Activated naive CD4-positive, alpha-beta T cell treated with anti-CD3 and anti-CD28 coated beads for 36 hours (primary cell): ENCODE results near the gene PRKN. TPM values are rescaled to one million over a fixed set of nuclear protein-coding genes. Genes with fewer than 3 reads are reported as not detected.

ENCODE experiments used
- CTCF ChIA-PET: fragments of 350-600 bp; sonication (Branson Sonifier 250); formaldehyde crosslinking; loops from one replicate; lab custom pipeline; 2021; ENCODE audit warnings: antibody characterized with exemption; lab: Charles Lee
- DNase-seq: peaks from one replicate; pipeline ENCODE4 v3.0.0-alpha.2; 2020
- H3K27ac Mint-ChIP-seq: one replicate; pipeline ENCODE4 v1.8.0; 2021; ENCODE audit warnings: mild to moderate bottlenecking, mixed read lengths
- H3K27me3 Mint-ChIP-seq: one replicate; pipeline ENCODE4 v1.8.0; 2021; ENCODE audit warnings: low read depth, mixed read lengths
- H3K36me3 Mint-ChIP-seq: one replicate; pipeline ENCODE4 v1.8.0; 2021; ENCODE audit warnings: low read depth, mixed read lengths
- H3K4me1 Mint-ChIP-seq: one replicate; pipeline ENCODE4 v1.8.0; 2021; ENCODE audit warnings: low read depth, mixed read lengths
- H3K4me3 Mint-ChIP-seq: one replicate; pipeline ENCODE4 v1.8.0; 2021; ENCODE audit warnings: mild to moderate bottlenecking, moderate library complexity, mixed read lengths
- H3K9me3 Mint-ChIP-seq: one replicate; pipeline ENCODE4 v1.8.0; 2021; ENCODE audit warnings: mixed read lengths
- intact Hi-C: fragments of 100-400 bp; cut with micrococcal nuclease; formaldehyde crosslinking; loops from one replicate; pipeline ENCODE4 v1.15.1; 2023
- total RNA-seq, 2 experiments: library from RNA; stranded (reverse); gene quantifications; one replicate each; pipeline ENCODE4 v1.2.3, GENCODE V29; 2021

The PRKN gene
- total RNA-seq, 2 experiments from 2014 or later = 0.33 to 0.72 TPM

DNA sequence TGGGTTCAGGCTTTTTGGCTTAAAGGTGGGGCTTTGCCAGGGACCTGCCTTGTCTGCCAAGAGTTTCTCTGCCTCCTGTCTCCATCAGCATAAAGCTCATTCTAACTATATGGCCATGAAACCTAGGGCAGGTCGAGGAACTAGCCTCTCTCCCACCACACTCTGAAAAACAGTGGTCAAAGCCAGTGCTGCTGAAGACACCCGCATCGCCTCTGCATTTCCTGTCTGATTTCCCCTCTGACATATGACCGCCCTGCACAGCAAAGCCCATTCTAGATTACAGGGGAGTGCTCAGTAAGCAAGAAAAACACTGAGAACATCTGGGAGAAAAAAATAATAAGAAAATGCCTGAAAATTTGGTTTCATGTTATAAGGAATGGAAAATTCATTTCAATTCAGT is 573.6 kb downstream of the PRKN start:
- H3K27ac Mint-ChIP-seq = no peak overlapping the region

DNA sequence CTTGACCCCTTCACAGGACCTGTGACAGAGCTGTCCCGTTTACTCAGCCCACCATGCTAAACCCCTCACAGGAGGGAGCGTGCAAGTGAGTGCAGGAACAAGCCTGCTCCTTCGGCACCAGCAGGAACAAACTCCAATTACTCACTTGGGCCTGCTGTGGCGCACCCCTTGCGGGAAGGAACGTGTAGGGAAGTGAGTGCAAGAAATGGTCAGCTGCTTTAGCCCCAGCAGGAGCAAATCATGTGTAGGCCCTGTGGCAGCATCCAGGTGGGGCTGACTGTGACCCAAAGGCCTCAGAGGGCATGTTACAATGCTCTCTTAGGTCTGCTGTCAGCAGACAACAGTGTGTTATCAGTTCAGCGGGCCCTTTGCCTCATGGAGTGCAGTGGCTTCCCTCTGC is 574.4 kb downstream of the PRKN start:
- Mint-ChIP-seq H3K36me3 (no peaks in the 10 kb centered on the region), H3K4me1 (no peaks in the 10 kb centered on the region), H3K9me3 (no peaks in the 10 kb centered on the region), H3K27ac (no peak overlapping the region), H3K4me3 (no peak overlapping the region), H3K27me3 (no peaks in the 10 kb centered on the region)
- intact Hi-C loops = no loop called here
- CTCF ChIA-PET = no interaction called here
- no peak for DNase-seq

More for the DNA sequence above, 573.6 kb downstream of the PRKN start:
- no peak for DNase-seq
- H3K27me3 Mint-ChIP-seq = no peaks in the 10 kb centered on the region
- intact Hi-C loops = no loop called here
- no peaks in the 10 kb centered on the region for H3K9me3 Mint-ChIP-seq
- no peaks in the 10 kb centered on the region for H3K36me3 Mint-ChIP-seq
- H3K4me1 Mint-ChIP-seq = no peaks in the 10 kb centered on the region
- no peak overlapping the region for H3K4me3 Mint-ChIP-seq
- CTCF ChIA-PET = no interaction called here

DNA sequence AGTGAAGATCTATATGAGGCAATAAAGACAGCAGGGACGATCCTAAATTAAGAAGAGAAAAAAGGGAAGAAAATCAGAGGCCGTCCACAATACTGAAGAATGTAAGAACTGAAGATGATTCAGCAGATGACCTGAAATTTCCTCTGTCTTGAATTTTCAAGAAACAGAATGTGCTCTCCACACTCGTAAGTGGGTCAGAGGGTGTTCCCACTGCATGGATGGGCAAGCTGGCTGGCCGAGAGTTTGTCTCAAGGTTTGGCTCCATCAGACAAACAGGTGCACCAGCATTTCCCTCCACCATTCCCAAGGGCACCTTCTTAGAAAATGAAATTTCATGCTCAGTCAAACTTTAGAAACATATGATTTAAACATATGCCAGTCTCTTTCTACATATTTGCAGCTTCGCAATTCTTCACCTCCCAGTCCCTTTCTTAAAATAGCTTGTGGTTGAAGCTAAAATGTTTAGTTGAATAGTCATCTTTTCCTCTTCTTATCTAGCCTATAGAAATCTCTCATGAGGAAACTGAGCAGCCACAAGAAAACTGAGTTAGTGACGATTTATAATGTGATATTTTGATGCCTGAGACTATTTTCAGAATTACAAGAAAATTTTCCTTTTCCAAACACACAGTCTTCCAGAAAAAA is 576.4 kb downstream of the PRKN start:
- no peak for DNase-seq
- CTCF ChIA-PET = no interaction called here
- H3K36me3 Mint-ChIP-seq = no peaks in the 10 kb centered on the region
- intact Hi-C loops = no loop called here
- H3K27me3 Mint-ChIP-seq = no peaks in the 10 kb centered on the region
- no peak overlapping the region for H3K4me3 Mint-ChIP-seq
- no peaks in the 10 kb centered on the region for H3K4me1 Mint-ChIP-seq
- H3K9me3 Mint-ChIP-seq = no peaks in the 10 kb centered on the region
- no peak overlapping the region for H3K27ac Mint-ChIP-seq

DNA sequence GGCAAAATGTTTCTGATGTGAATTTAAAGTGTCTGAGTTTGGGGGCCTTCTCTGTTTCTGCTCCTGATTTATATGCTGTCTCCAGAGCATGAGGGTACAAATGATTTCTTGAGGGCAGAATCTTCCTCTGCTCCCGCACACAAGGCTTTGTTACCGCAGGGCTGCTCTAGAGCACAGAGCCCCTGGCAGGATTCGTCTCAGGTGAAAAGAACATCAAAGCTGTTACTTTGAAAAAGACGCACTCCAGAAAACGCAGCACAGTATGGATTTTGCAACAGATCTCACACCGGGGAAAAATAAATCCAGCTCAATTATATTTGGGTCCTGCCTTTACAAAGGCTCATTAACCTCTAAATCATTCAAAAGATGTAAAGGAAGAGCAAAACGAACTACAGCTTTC is 577.3 kb downstream of the PRKN start:
- Mint-ChIP-seq H3K36me3 (no peaks in the 10 kb centered on the region), H3K27me3 (no peaks in the 10 kb centered on the region), H3K27ac (no peak overlapping the region), H3K9me3 (no peaks in the 10 kb centered on the region), H3K4me3 (no peak overlapping the region), H3K4me1 (no peaks in the 10 kb centered on the region)
- no peak for DNase-seq
- intact Hi-C loops = no loop called here
- CTCF ChIA-PET = no interaction called here

- no peak for DNase-seq
- Mint-ChIP-seq H3K27me3 (no peaks in the 10 kb centered on the region), H3K36me3 (no peaks in the 10 kb centered on the region), H3K4me1 (no peaks in the 10 kb centered on the region), H3K4me3 (no peak overlapping the region), H3K27ac (no peak overlapping the region), H3K9me3 (no peaks in the 10 kb centered on the region)
- CTCF ChIA-PET = no interaction called here
- intact Hi-C loops = no loop called here
Measured at GRCh38 chr6:162149786-162150185, 577.8 kb downstream of the PRKN start.

DNA sequence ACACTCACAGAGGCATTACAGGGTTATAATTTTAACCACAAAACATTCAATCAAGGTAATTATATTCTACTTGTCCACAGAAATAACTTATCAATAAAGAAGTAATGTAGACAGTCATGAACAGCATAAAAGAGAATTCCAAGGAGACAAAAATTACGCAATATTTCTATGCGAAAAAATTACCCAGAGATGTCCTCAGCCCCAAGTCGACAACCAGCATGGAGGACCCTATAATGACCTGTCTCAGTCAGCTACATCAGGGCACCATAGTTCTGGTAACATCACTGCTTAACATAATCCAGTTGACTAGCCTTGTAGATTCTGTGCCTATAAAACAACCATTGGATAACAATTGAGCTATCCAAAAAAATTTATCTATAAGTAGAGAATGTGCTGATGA is 579.8 kb downstream of the PRKN start:
- H3K27me3 Mint-ChIP-seq = no peaks in the 10 kb centered on the region
- CTCF ChIA-PET = no interaction called here
- no peak overlapping the region for H3K27ac Mint-ChIP-seq
- no peaks in the 10 kb centered on the region for H3K9me3 Mint-ChIP-seq
- no peak overlapping the region for H3K4me3 Mint-ChIP-seq
- intact Hi-C loops = no loop called here
- no peaks in the 10 kb centered on the region for H3K4me1 Mint-ChIP-seq
- DNase-seq = no peak
- H3K36me3 Mint-ChIP-seq = peaks cover 2% of the 10 kb centered on the region

DNA sequence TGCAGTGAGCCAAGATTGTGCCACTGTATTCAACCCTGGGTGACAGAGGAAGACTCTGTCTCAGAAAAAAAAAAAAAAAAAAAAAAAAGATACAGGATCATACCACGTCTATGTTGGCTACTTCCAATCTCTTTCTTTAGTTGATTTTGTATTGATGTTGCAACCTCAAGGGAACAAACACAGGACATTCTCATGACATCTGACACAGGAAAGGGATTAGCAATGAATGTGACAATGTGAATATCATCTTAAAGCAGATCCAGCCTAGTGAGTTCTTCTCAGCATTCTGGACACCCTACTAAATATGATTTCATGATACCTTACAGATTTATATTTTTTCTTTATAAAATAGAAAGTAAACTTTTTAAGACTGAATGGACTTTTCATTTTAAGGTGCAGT is 580.3 kb downstream of the PRKN start:
- no peak overlapping the region for H3K27ac Mint-ChIP-seq
- H3K9me3 Mint-ChIP-seq = no peaks in the 10 kb centered on the region
- intact Hi-C loops = no loop called here
- DNase-seq = no peak
- H3K4me1 Mint-ChIP-seq = no peaks in the 10 kb centered on the region
- CTCF ChIA-PET = no interaction called here
- no peak overlapping the region for H3K4me3 Mint-ChIP-seq
- no peaks in the 10 kb centered on the region for H3K27me3 Mint-ChIP-seq
- peaks cover 2% of the 10 kb centered on the region for H3K36me3 Mint-ChIP-seq

GRCh38 chr6:162140251-162140852 is 587.2 kb downstream of the PRKN start:
- no peak overlapping the region for H3K27ac Mint-ChIP-seq
- no peaks in the 10 kb centered on the region for H3K4me1 Mint-ChIP-seq
- intact Hi-C loops = no loop called here
- DNase-seq = no peak
- CTCF ChIA-PET = no interaction called here
- H3K27me3 Mint-ChIP-seq = no peaks in the 10 kb centered on the region
- H3K9me3 Mint-ChIP-seq = peaks cover 13% of the 10 kb centered on the region
- no peak overlapping the region for H3K4me3 Mint-ChIP-seq
- H3K36me3 Mint-ChIP-seq = peaks cover 9% of the 10 kb centered on the region

DNA sequence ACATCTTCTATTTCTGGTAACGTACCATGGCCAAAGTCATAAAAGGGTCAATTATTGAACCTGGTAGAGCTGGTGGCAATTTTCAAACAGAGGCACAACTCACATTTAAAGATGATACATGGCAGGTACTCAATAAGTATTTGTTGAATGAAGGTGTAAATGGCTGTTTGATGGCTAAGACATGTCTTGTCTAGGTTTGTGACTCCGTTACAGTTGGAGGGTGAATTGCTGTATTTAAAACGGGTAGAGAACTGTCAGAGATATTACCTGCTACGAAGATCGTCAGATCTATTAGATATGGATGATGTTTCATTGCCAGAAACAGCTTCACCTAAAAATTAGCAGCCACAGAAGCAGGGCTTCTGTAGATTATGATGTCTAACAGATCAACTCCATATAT is 601.9 kb downstream of the PRKN start:
- intact Hi-C loops = no loop called here
- H3K4me3 Mint-ChIP-seq = no peak overlapping the region
- H3K9me3 Mint-ChIP-seq = peaks cover 3% of the 10 kb centered on the region
- no peak for DNase-seq
- CTCF ChIA-PET = interaction anchor here (1.3 kb wide), 1 partner anchor 9 kb away, joined by 3 read pairs; no protein-coding TSS in a partner anchor
- H3K4me1 Mint-ChIP-seq = no peaks in the 10 kb centered on the region
- no peak overlapping the region for H3K27ac Mint-ChIP-seq
- H3K36me3 Mint-ChIP-seq = peaks cover 2% of the 10 kb centered on the region
- H3K27me3 Mint-ChIP-seq = no peaks in the 10 kb centered on the region

- intact Hi-C loops = no loop called here
- peaks cover 3% of the 10 kb centered on the region for H3K9me3 Mint-ChIP-seq
- no peaks in the 10 kb centered on the region for H3K27me3 Mint-ChIP-seq
- no peaks in the 10 kb centered on the region for H3K4me1 Mint-ChIP-seq
- CTCF ChIA-PET = interaction anchor here (1.3 kb wide), 1 partner anchor 9 kb away, joined by 3 read pairs; no protein-coding TSS in a partner anchor
- DNase-seq = no peak
- H3K36me3 Mint-ChIP-seq = peaks cover 2% of the 10 kb centered on the region
- H3K4me3 Mint-ChIP-seq = no peak overlapping the region
- no peak overlapping the region for H3K27ac Mint-ChIP-seq
Measured at GRCh38 chr6:162124710-162125435, 602.7 kb downstream of the PRKN start.

DNA sequence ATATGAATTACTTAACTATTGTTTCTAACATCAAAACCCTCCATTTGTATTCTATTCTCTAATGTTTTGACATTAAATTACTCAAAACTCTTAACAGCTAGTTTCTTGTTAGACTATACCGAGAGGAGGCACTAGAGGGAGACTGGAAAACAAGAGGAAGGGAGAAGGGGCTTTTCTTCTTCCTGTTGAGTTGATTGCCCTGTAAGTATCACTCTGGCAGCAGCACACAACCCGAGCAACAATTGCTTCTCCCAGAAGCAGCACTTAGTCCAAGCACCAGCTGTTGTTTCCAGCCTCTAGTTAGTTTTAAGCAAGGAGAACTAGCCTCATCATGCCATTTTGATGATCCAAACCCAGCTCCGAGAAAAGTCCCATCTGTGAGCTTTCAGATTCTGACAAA is 603.8 kb downstream of the PRKN start:
- peaks cover 3% of the 10 kb centered on the region for H3K9me3 Mint-ChIP-seq
- intact Hi-C loops = no loop called here
- CTCF ChIA-PET = interaction anchor here (0.5 kb wide), 1 partner anchor 176 kb away, joined by 4 read pairs; no protein-coding TSS in a partner anchor
- no peak overlapping the region for H3K4me3 Mint-ChIP-seq
- peaks cover 2% of the 10 kb centered on the region for H3K36me3 Mint-ChIP-seq
- no peak overlapping the region for H3K27ac Mint-ChIP-seq
- H3K4me1 Mint-ChIP-seq = no peaks in the 10 kb centered on the region
- H3K27me3 Mint-ChIP-seq = no peaks in the 10 kb centered on the region
- no peak for DNase-seq

DNA sequence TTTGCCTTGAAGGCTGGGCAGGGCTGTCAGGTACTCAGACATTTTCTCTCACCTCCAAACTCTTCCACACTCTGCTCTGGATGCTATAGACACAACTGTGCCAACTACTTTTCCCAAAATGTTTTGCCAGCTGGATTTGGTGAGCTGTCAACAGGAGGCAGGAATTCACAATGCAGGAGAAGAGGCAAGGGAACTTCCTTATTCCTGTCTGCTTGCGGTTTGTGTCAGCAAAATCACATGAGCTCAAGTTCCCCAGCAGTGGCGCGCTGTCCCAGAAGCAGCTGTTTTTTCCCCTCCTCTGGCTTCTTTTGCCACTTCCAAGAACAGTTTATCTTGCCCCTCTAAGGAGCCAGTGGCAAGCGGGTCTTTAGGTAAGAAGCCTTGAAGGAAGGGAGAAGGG is 608.2 kb downstream of the PRKN start:
- no peaks in the 10 kb centered on the region for H3K4me1 Mint-ChIP-seq
- H3K9me3 Mint-ChIP-seq = no peaks in the 10 kb centered on the region
- H3K27me3 Mint-ChIP-seq = no peaks in the 10 kb centered on the region
- H3K4me3 Mint-ChIP-seq = no peak overlapping the region
- no peak for DNase-seq
- intact Hi-C loops = no loop called here
- CTCF ChIA-PET = no interaction called here
- peaks cover 2% of the 10 kb centered on the region for H3K36me3 Mint-ChIP-seq
- no peak overlapping the region for H3K27ac Mint-ChIP-seq

DNA sequence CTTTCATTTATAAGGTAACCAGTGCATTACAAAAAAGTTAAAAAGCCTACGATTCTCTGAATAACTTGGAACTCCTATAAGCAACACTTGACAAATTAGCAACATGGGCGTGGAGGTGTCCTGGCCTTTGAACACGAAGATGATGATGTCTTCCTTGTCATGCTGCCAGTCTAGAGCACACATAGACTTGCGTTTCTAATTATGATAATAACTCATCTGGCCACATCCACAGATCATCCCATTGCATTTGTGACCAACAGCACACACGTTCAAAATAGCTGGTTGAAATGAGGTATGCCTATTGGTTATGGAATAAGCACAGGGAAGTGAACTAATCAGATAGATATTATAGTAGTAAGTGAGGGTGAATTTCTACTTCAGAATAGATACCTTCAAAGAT is 608.9 kb downstream of the PRKN start:
- H3K27me3 Mint-ChIP-seq = no peaks in the 10 kb centered on the region
- intact Hi-C loops = no loop called here
- H3K4me1 Mint-ChIP-seq = no peaks in the 10 kb centered on the region
- H3K9me3 Mint-ChIP-seq = no peaks in the 10 kb centered on the region
- peaks cover 2% of the 10 kb centered on the region for H3K36me3 Mint-ChIP-seq
- no peak overlapping the region for H3K27ac Mint-ChIP-seq
- CTCF ChIA-PET = no interaction called here
- DNase-seq = no peak
- H3K4me3 Mint-ChIP-seq = no peak overlapping the region
